GM18505 (cell line): Measurements from ENCODE around the gene GTPBP2.

Source experiments
- ATAC-seq: cut with Tn5 transposase; IDR thresholded peaks from one replicate; pipeline ENCODE4 v1.9.1; 2021; ENCODE audit not compliant: unreplicated experiment
- POLR2A ChIP-seq: IDR thresholded peaks from 4 replicates; pipeline ENCODE4 v1.6.1; 2011; ENCODE audit warnings: borderline replicate concordance; ENCODE audit not compliant: insufficient read depth, insufficient read length; ENCODE audit errors: extremely low read depth

Gene GTPBP2, protein sequence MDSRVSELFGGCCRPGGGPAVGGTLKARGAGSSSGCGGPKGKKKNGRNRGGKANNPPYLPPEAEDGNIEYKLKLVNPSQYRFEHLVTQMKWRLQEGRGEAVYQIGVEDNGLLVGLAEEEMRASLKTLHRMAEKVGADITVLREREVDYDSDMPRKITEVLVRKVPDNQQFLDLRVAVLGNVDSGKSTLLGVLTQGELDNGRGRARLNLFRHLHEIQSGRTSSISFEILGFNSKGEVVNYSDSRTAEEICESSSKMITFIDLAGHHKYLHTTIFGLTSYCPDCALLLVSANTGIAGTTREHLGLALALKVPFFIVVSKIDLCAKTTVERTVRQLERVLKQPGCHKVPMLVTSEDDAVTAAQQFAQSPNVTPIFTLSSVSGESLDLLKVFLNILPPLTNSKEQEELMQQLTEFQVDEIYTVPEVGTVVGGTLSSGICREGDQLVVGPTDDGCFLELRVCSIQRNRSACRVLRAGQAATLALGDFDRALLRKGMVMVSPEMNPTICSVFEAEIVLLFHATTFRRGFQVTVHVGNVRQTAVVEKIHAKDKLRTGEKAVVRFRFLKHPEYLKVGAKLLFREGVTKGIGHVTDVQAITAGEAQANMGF

DNA sequence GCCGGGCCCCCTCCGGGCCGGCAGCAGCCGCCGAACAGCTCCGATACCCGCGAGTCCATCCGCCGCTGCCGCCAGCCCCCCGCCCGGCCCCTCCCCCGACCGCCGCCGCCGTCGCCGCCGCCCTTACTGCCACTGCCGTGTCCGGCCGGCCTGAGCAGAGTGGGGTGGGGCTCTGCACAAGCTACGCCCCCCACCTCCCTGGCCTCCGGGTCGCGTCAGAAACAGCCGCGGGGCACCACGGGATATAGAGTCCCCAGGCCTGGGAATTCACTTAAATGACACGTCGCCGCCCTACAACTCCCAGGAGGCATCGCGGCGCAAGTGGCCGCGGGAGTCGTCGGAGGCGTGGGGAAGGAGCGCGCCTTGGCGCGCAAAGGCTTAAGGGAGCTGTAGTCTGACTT, at the start of gene GTPBP2:
Gene GTPBP2, minus strand, starts transcription at position 161 of the 401 bp plus-strand sequence. Its CDS starts 102 bp downstream, at position 59.
- peak; percentile 81 for ATAC-seq

DNA sequence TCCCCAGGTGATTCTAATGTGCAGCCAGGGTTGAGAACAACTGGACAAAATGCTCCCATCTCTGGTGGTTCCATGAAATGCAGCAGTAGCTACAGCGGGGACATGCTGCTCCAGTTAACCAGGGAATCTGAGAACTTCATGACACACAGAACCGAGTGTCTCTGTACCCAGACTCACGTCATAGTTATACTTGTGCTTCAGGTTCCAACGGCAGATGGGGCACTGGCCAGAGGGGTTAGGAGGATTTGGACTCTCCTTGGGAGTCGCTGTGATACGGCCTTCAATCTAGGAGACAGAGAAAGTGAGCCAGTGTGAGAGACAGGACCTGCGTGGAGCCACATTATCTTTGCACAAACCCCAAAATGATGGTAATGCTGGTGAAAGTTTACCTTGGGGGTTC, 49.3 kb upstream of the GTPBP2 start:
- no peak for ATAC-seq
- TF ChIP-seq POLR2A: no peak

More for the DNA sequence above, at the start of gene GTPBP2:
- TF ChIP-seq POLR2A: no peak

DNA sequence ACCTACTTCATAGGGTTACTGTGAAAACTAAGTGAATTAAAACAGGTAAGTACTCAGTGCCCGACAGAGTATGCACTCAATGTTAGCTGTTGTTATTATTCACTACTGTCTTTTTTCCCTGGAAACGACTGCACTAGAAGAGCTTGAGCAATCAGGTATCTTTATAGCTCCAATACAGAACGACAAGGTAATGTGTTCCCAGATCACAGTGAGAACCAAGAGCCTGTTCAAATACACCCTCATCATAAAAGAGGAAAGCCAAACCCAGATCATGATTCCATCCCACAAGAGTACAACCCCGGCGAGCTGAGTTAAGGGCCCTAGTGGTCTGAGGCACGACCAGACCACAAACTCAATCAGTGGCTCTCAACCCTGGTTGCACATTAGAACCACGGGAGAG, 48.7 kb upstream of the GTPBP2 start:
- ATAC-seq: no peak
- no peak for TF ChIP-seq POLR2A

DNA sequence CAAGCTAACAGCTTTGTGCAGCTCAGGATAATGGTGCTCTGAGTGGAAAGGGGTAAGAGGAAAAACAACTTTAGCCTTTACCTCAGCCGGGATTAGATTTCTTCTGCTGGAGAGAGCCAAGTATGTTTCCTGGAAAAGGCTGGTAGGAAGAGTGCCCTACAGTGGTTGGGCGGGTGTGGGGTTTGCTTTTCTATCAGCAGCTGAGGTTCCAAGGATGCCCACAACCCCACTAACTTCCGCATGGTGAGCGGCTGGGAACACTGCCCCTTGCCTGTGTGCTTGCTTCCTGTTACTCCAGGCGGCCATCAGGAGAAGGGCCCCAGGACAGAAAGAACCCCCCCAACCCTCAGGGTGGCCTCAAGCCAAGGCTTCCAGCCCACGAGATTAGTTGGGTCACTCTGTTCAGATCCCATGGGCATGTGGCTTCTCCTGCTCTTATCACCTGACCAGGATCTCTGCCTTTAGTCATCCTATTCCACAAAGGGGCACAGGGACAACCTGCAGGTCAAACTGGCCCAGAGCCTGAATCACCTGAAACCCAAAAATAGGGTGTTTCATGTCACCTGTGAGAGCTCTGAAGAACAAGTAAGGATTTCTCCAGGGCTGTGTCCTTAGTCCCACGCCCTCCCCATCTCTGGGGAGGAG, 48.0 kb upstream of the GTPBP2 start:
- no peak for ATAC-seq
- TF ChIP-seq POLR2A: no peak

DNA sequence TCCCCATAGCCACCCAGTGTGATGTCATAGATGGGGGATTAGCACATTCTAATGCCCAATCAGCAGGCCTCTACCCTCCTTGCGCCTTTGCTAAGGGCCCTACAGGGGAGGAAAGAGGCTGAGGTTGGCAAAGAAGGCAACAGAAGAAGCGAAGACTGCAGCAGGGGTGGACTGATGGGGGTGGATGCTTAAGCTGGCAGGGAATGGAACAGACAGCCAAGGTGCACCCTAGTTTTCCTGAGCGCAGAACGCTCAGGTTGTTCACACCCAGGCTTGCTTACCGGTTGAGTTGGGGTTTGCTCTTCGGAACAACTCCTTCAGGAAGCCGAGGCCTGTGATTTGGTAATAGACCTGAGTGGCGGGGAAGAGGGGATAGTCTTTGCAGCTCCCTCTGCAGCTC, 45.9 kb upstream of the GTPBP2 start:
- TF ChIP-seq POLR2A: no peak
- ATAC-seq: no peak

DNA sequence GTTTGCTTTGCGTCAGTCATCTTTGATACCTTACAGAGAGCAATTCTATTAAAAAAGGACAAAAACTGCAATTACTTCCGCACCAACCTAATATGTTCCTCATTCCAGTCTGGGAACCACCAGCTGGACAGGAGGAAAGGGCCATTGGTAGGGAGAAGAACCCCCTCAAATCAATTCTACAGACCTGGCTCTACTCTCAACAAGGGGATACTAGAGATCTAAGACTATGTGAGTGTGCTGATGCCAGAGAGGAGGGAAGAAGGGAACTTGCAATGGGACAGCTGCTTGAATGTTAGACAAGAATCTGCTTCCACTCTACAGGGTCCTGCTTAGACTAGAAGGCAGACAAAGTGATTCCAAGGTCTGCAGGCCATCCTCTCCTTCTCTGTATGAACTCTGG, 45.2 kb upstream of the GTPBP2 start:
- no peak for TF ChIP-seq POLR2A
- ATAC-seq: no peak

DNA sequence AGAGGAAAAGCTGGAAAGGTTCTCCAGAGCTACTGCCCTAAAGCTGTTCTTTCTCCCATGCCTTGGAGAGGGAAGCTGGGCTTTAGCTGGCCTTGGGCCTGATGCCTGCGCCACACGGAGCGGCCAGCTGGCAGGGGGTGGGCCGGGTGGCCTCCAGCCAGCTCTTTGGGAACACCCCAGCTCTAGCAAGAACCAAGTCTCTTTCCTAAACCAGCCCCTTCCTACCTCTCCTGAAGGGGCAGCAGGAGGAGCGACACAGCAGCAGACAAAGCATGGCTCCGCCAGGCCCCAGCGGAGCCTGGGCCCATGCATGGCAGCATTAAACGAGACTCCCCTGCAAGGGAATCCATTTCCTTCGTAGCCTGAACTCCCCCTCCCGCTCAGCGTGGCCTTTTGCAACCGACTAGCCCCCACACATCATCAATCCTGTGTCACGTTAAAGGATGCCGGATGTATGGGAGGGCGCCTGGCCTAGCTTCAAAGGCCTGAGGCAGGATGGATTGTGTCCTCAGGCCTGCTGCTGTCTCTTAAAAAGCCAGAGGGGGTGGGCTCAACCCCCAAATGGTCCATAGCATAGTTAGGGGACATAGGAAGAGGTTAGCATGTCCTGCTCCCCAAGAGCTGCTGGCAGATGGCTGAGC, 44.5 kb upstream of the GTPBP2 start:
- ATAC-seq: no peak
- TF ChIP-seq POLR2A: no peak

DNA sequence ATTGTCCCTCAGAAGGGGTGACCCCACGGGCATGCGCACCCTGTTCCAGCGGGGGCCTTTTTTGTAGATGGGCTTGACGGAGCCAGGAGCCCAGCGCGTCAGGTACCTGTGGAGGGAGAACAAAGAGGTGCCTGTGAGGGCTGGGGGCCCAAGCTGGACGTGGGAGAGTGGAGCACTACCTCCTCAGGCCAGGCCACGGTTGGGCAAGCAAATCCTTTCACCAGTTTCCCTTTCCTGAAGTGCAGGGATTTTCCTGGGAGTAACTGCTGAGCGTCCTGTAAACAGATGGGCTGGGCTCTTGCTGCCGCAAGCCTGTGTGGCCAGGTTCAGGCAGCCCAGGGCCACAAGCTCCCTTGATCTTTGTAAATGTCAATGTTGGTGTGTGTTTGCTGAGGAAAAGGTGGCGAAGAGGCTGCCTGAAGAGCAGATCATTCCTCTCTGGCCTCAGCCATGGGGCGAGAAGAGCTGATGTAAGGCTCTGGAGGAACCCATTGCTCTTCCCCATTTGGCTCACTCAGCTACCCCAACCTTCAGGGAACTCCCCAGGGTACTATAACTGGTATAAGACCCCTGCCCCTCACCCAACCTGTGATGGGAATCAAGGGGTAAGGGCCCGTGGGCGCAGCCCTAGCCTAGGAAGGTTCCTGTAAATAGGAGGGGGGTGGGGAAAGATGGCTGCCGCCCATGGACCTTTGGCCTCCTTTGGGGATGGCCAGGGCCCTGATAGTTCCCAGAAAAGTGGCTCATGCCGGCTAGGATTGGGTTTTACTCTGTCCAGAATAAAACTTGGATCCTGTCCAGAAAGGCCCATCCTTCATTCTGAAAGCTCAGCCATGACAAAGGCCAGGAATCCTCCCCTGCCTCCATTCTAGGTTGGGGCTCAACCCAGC, 43.0 kb upstream of the GTPBP2 start:
- no peak for ATAC-seq
- TF ChIP-seq POLR2A: no peak

DNA sequence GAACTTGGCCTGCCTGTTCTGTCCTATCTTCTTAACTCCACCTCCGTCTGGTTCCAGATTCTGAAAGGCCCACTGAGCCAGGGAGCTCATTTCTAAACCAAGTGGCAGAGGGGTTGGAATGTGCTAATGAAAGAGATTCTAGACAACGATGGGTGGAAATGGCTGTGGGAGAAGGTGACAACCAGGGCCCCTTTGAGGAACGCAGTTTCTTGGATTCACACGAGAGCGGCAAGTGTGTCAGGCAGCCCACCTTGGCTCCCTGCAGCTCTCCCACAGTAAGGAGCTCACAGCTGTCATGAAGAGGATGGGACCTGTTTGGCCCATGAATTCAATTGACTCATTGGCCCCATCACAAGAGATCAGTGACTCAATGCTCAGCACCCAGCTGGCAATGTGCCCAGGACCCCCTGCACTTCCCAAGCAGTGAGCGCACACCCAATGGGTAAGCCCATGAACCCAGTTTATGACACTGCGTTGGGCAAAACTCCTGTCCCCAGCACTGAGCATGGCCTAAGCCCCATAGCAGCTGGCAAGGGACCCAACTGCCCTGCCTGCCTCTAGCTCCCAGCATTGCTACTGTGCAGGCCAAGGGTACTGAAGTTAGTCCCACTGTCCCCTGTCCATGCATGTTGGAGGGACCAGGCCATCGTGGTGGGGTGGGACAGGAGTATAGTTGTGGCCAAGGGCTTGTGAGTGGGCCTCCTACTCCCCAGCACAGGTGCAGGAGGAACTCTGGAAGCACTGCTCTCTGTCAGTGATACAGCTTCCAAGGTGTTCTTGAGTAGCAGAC, 42.1 kb upstream of the GTPBP2 start:
- TF ChIP-seq POLR2A: no peak
- no peak for ATAC-seq

DNA sequence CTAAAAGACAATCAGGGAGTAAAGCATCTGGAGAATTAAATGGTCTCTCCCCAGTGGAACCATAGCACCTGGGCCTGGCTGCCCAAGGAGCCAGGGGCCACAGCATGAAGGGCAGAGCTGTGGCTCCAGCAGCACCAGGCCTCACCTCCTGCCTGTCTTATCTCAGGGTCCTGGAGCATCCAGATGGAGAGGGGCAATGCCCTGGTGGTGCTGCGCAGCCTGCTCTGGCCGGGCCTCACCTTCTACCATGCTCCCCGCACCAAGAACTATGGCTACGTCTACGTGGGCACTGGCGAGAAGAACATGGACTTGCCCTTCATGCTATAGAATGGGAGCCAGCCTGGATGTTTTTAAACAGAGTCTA, 41.5 kb upstream of the GTPBP2 start:
- no peak for ATAC-seq
- no peak for TF ChIP-seq POLR2A

DNA sequence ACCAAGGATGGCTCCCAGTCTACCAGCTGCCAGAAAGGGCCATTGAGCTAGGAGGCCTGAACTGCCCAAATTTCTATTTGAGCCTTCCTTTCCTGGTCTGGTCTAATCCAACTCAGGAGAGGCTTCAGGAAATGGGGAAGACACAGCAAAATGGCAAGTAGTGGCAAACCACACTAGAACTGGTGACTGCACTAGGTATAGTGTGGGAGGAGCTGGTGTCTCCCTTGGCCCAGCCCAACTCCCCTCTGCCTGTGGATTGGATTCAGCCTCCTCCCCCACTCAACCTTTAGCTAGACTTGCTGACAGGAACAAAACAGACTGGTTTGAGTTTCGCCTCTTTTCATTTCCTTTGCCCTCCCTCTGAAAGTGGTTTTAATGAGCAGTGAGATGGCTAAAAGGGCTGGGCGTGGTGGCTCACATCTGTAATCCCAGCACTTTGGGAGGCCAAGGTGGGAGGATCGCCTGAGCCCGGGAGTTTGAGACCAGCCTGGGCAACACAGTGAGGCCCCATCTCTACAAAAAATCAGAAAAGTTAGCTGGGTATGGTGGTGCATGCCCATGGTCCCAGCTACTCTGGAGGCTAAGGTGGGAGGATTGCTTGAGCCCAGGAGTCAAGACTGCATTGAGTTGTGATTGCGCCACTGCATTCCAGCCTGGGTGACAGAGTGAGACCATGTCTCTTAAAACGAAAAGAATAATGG, 41.0 kb upstream of the GTPBP2 start:
- ATAC-seq: no peak
- peak; percentile 23 for TF ChIP-seq POLR2A
